Measurements from ENCODE around the gene SCYL1.

DNA sequence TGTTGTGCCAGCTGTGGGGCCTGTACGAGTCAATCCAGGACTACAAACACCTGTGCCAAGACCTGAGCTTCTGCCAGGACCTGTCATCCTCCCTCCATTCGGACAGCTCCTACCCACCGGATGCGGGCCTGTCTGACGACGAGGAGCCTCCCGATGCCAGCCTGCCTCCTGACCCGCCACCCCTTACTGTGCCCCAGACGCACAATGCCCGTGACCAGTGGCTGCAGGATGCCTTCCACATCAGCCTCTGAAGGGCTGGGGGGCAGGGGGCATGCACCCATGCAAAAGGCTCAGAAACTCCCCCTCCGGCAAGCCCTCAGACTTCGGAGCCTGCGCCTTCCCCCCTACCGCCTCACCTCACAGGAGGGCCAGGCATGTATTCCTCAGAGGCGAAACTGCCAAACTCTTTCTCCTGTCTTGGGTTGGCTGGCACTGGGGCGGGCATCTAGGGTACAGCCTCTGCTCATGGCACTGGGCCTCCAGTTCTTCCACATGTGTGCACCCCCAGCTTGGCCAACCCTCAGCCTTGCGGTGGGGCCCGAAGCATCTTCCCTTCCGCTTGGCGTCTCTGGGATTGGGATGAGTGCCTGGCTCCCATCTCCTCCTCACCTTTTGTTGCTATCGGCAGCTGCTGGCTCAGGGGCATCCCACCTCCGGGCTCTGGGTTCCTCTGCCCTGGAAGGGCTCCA, 48.7 kb downstream of the SCYL1 start:
- TF ChIP-seq, protein P1, sequence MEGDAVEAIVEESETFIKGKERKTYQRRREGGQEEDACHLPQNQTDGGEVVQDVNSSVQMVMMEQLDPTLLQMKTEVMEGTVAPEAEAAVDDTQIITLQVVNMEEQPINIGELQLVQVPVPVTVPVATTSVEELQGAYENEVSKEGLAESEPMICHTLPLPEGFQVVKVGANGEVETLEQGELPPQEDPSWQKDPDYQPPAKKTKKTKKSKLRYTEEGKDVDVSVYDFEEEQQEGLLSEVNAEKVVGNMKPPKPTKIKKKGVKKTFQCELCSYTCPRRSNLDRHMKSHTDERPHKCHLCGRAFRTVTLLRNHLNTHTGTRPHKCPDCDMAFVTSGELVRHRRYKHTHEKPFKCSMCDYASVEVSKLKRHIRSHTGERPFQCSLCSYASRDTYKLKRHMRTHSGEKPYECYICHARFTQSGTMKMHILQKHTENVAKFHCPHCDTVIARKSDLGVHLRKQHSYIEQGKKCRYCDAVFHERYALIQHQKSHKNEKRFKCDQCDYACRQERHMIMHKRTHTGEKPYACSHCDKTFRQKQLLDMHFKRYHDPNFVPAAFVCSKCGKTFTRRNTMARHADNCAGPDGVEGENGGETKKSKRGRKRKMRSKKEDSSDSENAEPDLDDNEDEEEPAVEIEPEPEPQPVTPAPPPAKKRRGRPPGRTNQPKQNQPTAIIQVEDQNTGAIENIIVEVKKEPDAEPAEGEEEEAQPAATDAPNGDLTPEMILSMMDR (IDR thresholded peaks at IDR 0.05), result no peak
- TF ChIP-seq POLR2A (IDR thresholded peaks at IDR 0.05), result no peak
